Sigmoid colon (tissue), 3 donors: ENCODE data around the gene BAIAP3.

Experiments
- POLR2A ChIP-seq, 2 donors: fragments of 450-650 bp; IDR thresholded peaks; one replicate each; pipeline ENCODE4 v1.6.1; 2016; ENCODE audit warnings: antibody characterized with exemption in 2 of 2, mild to moderate bottlenecking in 2 of 2, moderate library complexity in 2 of 2
- TF ChIP-seq, protein P1 (sequence below), 4 experiments: fragments of 450-650 bp in 3 of 4; fragments of 200-600 bp in 1 of 4; IDR thresholded peaks; one replicate each; pipeline ENCODE4 v1.5.1; 2016 to 2019; ENCODE audit warnings: antibody characterized with exemption in 4 of 4, mild to moderate bottlenecking in 3 of 4, moderate library complexity in 2 of 4

DNA sequence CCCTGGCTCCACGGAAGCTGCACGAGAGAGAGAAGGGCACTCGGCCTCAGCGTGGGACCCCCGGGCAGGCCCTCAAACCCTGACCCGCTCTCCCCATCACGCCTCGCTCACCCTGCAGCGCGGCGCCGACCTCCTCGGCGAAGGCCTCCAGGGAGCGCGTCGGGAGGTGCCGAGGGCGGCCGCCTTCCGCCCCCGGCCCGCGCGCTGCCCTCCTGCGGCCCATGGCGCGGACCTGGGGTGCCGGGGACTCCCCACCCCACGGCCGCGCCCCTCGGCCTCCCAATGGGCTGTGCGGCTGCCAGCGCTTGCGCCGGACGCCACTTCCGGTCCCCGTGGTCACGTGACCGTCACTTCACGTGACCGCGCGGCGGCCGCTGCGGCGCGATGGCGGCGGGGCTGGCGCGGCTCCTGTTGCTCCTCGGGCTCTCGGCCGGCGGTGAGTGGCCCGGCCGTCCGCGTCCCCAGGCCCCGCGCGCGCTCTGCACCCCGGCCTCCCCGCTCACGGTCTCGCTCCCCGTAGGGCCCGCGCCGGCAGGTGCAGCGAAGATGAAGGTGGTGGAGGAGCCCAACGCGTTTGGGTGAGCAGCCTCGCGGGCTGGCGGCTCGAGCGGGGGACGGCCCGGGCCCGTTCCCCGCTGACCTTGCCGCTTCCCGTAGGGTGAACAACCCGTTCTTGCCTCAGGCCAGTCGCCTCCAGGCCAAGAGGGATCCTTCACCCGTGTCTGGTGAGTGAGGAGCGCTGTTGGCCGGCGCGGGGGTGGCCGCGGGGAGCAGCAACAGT, 18.3 kb downstream of the BAIAP3 start, which contains the start of the genes GNPTG and TSR3:
- TF ChIP-seq POLR2A (IDR thresholded peaks at IDR 0.05), result no peak
- TF ChIP-seq, protein P1, sequence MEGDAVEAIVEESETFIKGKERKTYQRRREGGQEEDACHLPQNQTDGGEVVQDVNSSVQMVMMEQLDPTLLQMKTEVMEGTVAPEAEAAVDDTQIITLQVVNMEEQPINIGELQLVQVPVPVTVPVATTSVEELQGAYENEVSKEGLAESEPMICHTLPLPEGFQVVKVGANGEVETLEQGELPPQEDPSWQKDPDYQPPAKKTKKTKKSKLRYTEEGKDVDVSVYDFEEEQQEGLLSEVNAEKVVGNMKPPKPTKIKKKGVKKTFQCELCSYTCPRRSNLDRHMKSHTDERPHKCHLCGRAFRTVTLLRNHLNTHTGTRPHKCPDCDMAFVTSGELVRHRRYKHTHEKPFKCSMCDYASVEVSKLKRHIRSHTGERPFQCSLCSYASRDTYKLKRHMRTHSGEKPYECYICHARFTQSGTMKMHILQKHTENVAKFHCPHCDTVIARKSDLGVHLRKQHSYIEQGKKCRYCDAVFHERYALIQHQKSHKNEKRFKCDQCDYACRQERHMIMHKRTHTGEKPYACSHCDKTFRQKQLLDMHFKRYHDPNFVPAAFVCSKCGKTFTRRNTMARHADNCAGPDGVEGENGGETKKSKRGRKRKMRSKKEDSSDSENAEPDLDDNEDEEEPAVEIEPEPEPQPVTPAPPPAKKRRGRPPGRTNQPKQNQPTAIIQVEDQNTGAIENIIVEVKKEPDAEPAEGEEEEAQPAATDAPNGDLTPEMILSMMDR (IDR thresholded peaks at IDR 0.05), result no peak
